HCT116 (cell line): ENCODE data around the gene SENP1. TPM values are rescaled to one million over a fixed set of nuclear protein-coding genes. Genes with fewer than 3 reads are reported as not detected.

Source experiments
- ATAC-seq: fragments of 200-7000 bp; cut with Tn5 transposase; 2 replicates; pipeline ENCODE4 v1.9.1; 2020; ENCODE audit warnings: mild to moderate bottlenecking, moderate library complexity
- BruUV-seq: library from RNA; stranded (reverse); fragments of 400-500 nt; replicated peaks from 2 replicates; lab custom pipeline; 2021; lab: Mats Ljungman, UMichigan
- CTCF ChIA-PET: fragments of 300-600 bp; sonication (Branson Sonifier 250); formaldehyde crosslinking; loops from one replicate; lab custom pipeline; 2021; ENCODE audit warnings: antibody characterized with exemption; lab: Charles Lee
- POLR2A ChIA-PET: fragments of 300-600, 350-600 bp; sonication (Branson Sonifier 250); formaldehyde crosslinking; loops from one replicate; lab custom pipeline; 2021; ENCODE audit warnings: antibody characterized with exemption; lab: Charles Lee
- RAD21 ChIA-PET, 2 experiments: fragments of 300-600 bp; sonication (Branson Sonifier 250); formaldehyde crosslinking; loops; one replicate each; lab custom pipeline; 2023; ENCODE audit warnings: low total read pairs in 2 of 2; ENCODE audit not compliant: uncharacterized antibody in 2 of 2, unreplicated experiment in 2 of 2, low non-redundant PET in 1 of 2; lab: Charles Lee
- DNase-seq: peaks from one replicate; pipeline ENCODE4 v3.0.0-alpha.2; 2010; ENCODE audit warnings: low read depth, low spot score
- H2AFZ ChIP-seq: fragments of 200-600 bp; shearing (Covaris generic), sonication (generic); 2 replicates; pipeline ENCODE4 v1.6.1; 2017; ENCODE audit warnings: low read depth, mixed run types, mixed read lengths, antibody characterized with exemption, low read length; ENCODE audit not compliant: poor library complexity, severe bottlenecking
- H3K27ac ChIP-seq: 2 replicates; pipeline ENCODE4 v1.5.1; 2012; ENCODE audit warnings: low read depth, low read length
- H3K27me3 ChIP-seq: fragments of 200-600 bp; sonication (generic); 2 replicates; pipeline ENCODE4 v1.6.1; 2016; ENCODE audit warnings: mixed run types, low read length, mixed read lengths; ENCODE audit not compliant: insufficient read depth
- H3K36me3 ChIP-seq, 2 experiments: fragments of 200-500 bp in 1 of 2; fragments of 200-600 bp in 1 of 2; sonication (Bioruptor generic) in 1 of 2; sonication (generic) in 1 of 2; 2 replicates each; pipeline versions ENCODE4 v1.5.1 to v1.6.1; 2014 to 2016; ENCODE audit warnings: low read length in 2 of 2, inconsistent platforms in 1 of 2, mixed read lengths in 1 of 2, mixed run types in 1 of 2; ENCODE audit not compliant: insufficient read depth in 2 of 2, control insufficient read depth in 1 of 2
- H3K4me1 ChIP-seq, 2 experiments: fragments of 200-600 bp in 1 of 2; sonication (generic) in 1 of 2; 2 replicates each; pipeline versions ENCODE4 v1.5.1 to v1.6.1; 2012 to 2017; ENCODE audit warnings: low read length in 2 of 2, inconsistent platforms in 1 of 2, mild to moderate bottlenecking in 1 of 2, mixed read lengths in 1 of 2, mixed run types in 1 of 2, moderate library complexity in 1 of 2; ENCODE audit not compliant: insufficient read depth in 2 of 2, control insufficient read depth in 1 of 2
- H3K4me2 ChIP-seq: fragments of 200-600 bp; sonication (generic); 2 replicates; pipeline ENCODE4 v1.6.1; 2017; ENCODE audit warnings: mixed run types, low read length, mixed read lengths
- H3K4me3 ChIP-seq, 2 experiments: fragments of 200-600 bp in 1 of 2; sonication (generic) in 1 of 2; replicated peaks in 1 of 2; 2 replicates each; pipeline ENCODE4 v1.5.1; 2011 to 2016; ENCODE audit warnings: low read length in 2 of 2, control low read depth in 1 of 2, low read depth in 1 of 2, mild to moderate bottlenecking in 1 of 2, mixed read lengths in 1 of 2, mixed run types in 1 of 2
- H3K79me2 ChIP-seq: fragments of 200-600 bp; sonication (generic); 2 replicates; pipeline ENCODE4 v1.6.1; 2017; ENCODE audit warnings: mild to moderate bottlenecking, mixed run types, low read length, moderate library complexity, mixed read lengths; ENCODE audit not compliant: insufficient read depth
- H3K9ac ChIP-seq: fragments of 200-600 bp; sonication (generic); 2 replicates; pipeline ENCODE4 v1.6.1; 2016; ENCODE audit warnings: low read length, mixed read lengths
- H3K9me2 ChIP-seq: fragments of 200-600 bp; sonication (generic), shearing (Covaris generic); 2 replicates; pipeline ENCODE4 v1.6.1; 2017; ENCODE audit warnings: mixed run types, mild to moderate bottlenecking, moderate library complexity; ENCODE audit not compliant: insufficient read depth
- H3K9me3 ChIP-seq, 2 experiments: fragments of 200-500 bp in 1 of 2; fragments of 200-600 bp in 1 of 2; sonication (Bioruptor generic) in 1 of 2; sonication (generic) in 1 of 2; 2 replicates each; pipeline ENCODE4 v1.6.1; 2014 to 2017; ENCODE audit warnings: low read length in 2 of 2, mixed read lengths in 2 of 2, inconsistent platforms in 1 of 2, low read depth in 1 of 2, mild to moderate bottlenecking in 1 of 2, mixed run types in 1 of 2, moderate library complexity in 1 of 2; ENCODE audit not compliant: control insufficient read depth in 1 of 2, insufficient read depth in 1 of 2
- H4K20me1 ChIP-seq: fragments of 200-600 bp; sonication (generic), shearing (Covaris generic); 2 replicates; pipeline ENCODE4 v1.6.1; 2017; ENCODE audit warnings: mixed run types, mild to moderate bottlenecking, moderate library complexity; ENCODE audit not compliant: insufficient read depth
- ATF3 ChIP-seq: IDR thresholded peaks from 2 replicates; pipeline ENCODE4 v1.6.1; 2012
- CEBPB ChIP-seq: IDR thresholded peaks from 2 replicates; pipeline ENCODE4 v1.6.1; 2012; ENCODE audit warnings: low read depth
- EGR1 ChIP-seq: IDR thresholded peaks from 2 replicates; pipeline ENCODE4 v1.6.1; 2012; ENCODE audit warnings: low read depth
- ELF1 ChIP-seq: IDR thresholded peaks from 2 replicates; pipeline ENCODE4 v1.6.1; 2012; ENCODE audit warnings: low read depth, borderline replicate concordance
- EZH2 ChIP-seq: fragments of 200-600 bp; sonication (generic); IDR thresholded peaks from 2 replicates; pipeline ENCODE4 v1.6.1; 2017; ENCODE audit warnings: antibody characterized with exemption, mixed run types
- EZH2phosphoT487 ChIP-seq: fragments of 200-600 bp; IDR thresholded peaks from 2 replicates; pipeline ENCODE4 v1.6.1; 2018; ENCODE audit warnings: antibody characterized with exemption, borderline replicate concordance
- MAX ChIP-seq: IDR thresholded peaks from 2 replicates; pipeline ENCODE4 v1.6.1; 2012
- POLR2AphosphoS5 ChIP-seq: IDR thresholded peaks from 2 replicates; pipeline ENCODE4 v1.6.1; 2011; ENCODE audit warnings: mild to moderate bottlenecking, low read depth, low read length, moderate library complexity
- SP1 ChIP-seq: IDR thresholded peaks from 2 replicates; pipeline ENCODE4 v1.6.1; 2012; ENCODE audit warnings: low read depth
- TCF7L2 ChIP-seq: IDR thresholded peaks from 2 replicates; pipeline ENCODE4 v1.7.0; 2011; ENCODE audit warnings: borderline replicate concordance, inconsistent platforms; ENCODE audit not compliant: insufficient read depth, insufficient read length; ENCODE audit errors: extremely low read depth
- ZFX ChIP-seq: fragments of 450-650 bp; IDR thresholded peaks from 2 replicates; pipeline ENCODE4 v1.6.1; 2017
- intact Hi-C: fragments of 100-400 bp; cut with micrococcal nuclease; formaldehyde crosslinking; loops from 2 replicates; pipeline ENCODE4 v1.10.0; 2022
- total RNA-seq: library from RNA; stranded (reverse); gene quantifications from one replicate; pipeline ENCODE4 v1.2.1, GENCODE V29; 2021; ENCODE audit not compliant: unreplicated experiment
- TF ChIP-seq, protein P1 (sequence below): IDR thresholded peaks from 2 replicates; pipeline ENCODE4 v1.6.1; 2012; ENCODE audit warnings: low read depth

Gene SENP1
- total RNA-seq, 1 experiment from 2014 or later: 17.7 TPM

GRCh38 chr12:48029491-48030172 is 76.2 kb downstream of the SENP1 start:
- ChIA-PET POLR2A (no interaction called here), CTCF (interaction anchor here (1.4 kb wide), 1 partner anchor 32 kb away, joined by 3 read pairs; no protein-coding TSS in a partner anchor), RAD21 (no interaction called here)
- Histone ChIP-seq H3K9me3 (no peaks in the 10 kb centered on the region), H3K4me3 (no peak overlapping the region), H3K36me3 (no peaks in the 10 kb centered on the region), H3K27me3 (no peaks in the 10 kb centered on the region), H3K4me1 (peaks cover 0 to 6% of the 10 kb centered on the region in 2 experiments; a peak in 2 of 4 replicates), H3K9me2 (no peaks in the 10 kb centered on the region), H3K4me2 (no peak overlapping the region), H3K9ac (no peak overlapping the region), H3K27ac (no peak overlapping the region), H4K20me1 (no peaks in the 10 kb centered on the region), H3K79me2 (no peaks in the 10 kb centered on the region), H2AFZ (no peak overlapping the region)
- TF ChIP-seq CEBPB: no peak
- no peak for TF ChIP-seq ELF1
- TF ChIP-seq EGR1: no peak
- no peak for TF ChIP-seq SP1
- no peak for TF ChIP-seq ATF3
- TF ChIP-seq, protein P1, sequence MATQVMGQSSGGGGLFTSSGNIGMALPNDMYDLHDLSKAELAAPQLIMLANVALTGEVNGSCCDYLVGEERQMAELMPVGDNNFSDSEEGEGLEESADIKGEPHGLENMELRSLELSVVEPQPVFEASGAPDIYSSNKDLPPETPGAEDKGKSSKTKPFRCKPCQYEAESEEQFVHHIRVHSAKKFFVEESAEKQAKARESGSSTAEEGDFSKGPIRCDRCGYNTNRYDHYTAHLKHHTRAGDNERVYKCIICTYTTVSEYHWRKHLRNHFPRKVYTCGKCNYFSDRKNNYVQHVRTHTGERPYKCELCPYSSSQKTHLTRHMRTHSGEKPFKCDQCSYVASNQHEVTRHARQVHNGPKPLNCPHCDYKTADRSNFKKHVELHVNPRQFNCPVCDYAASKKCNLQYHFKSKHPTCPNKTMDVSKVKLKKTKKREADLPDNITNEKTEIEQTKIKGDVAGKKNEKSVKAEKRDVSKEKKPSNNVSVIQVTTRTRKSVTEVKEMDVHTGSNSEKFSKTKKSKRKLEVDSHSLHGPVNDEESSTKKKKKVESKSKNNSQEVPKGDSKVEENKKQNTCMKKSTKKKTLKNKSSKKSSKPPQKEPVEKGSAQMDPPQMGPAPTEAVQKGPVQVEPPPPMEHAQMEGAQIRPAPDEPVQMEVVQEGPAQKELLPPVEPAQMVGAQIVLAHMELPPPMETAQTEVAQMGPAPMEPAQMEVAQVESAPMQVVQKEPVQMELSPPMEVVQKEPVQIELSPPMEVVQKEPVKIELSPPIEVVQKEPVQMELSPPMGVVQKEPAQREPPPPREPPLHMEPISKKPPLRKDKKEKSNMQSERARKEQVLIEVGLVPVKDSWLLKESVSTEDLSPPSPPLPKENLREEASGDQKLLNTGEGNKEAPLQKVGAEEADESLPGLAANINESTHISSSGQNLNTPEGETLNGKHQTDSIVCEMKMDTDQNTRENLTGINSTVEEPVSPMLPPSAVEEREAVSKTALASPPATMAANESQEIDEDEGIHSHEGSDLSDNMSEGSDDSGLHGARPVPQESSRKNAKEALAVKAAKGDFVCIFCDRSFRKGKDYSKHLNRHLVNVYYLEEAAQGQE: no peak
- TF ChIP-seq ZFX: no peak
- no peak for TF ChIP-seq TCF7L2
- no peak for TF ChIP-seq MAX
- TF ChIP-seq POLR2AphosphoS5: no peak
- no peak for TF ChIP-seq EZH2
- TF ChIP-seq EZH2phosphoT487: no peak
- no peak for ATAC-seq
- no TSS peak for BruUV-seq
- no peak for DNase-seq
- intact Hi-C loops: no loop called here
